Stimulated activated CD4-positive, alpha-beta T cell treated with anti-CD3 and anti-CD28 coated beads, Interleukin-12 subunit alpha, Interleukin-12 subunit beta, amount 100 ng/mL, for 24 hours (primary cell): ENCODE data around the gene WSB1.

Source experiments
- DNase-seq, 2 experiments: peaks; one replicate each; pipeline ENCODE4 v3.0.0-alpha.2; 2020; ENCODE audit warnings: low read depth in 2 of 2

WSB1 gene

GRCh38 chr17:27338536-27338985, 44.6 kb downstream of the WSB1 start:
- DNase-seq = no peak

GRCh38 chr17:27339198-27339835, 45.4 kb downstream of the WSB1 start:
- no peak for DNase-seq

GRCh38 chr17:27339836-27340550, 46.1 kb downstream of the WSB1 start:
- no peak for DNase-seq

- no peak for DNase-seq
Measured at GRCh38 chr17:27340575-27340974, 46.7 kb downstream of the WSB1 start.

- no peak for DNase-seq
Measured at GRCh38 chr17:27341041-27341471, 47.1 kb downstream of the WSB1 start.

GRCh38 chr17:27342059-27342458, 48.1 kb downstream of the WSB1 start:
- no peak for DNase-seq

- DNase-seq = no peak
Measured at GRCh38 chr17:27343294-27343693, 49.4 kb downstream of the WSB1 start.

GRCh38 chr17:27343977-27344607, 50.2 kb downstream of the WSB1 start:
- no peak for DNase-seq

- no peak for DNase-seq
Measured at GRCh38 chr17:27345141-27345904, 51.4 kb downstream of the WSB1 start.

- DNase-seq = no peak
Measured at GRCh38 chr17:27346228-27346899, 52.5 kb downstream of the WSB1 start.

- no peak for DNase-seq
Measured at GRCh38 chr17:27348196-27348595, 54.3 kb downstream of the WSB1 start.

- no peak for DNase-seq
Measured at GRCh38 chr17:27349540-27350021, 55.7 kb downstream of the WSB1 start.

GRCh38 chr17:27351759-27352158, 57.8 kb downstream of the WSB1 start:
- no peak for DNase-seq

- no peak for DNase-seq
Measured at GRCh38 chr17:27352448-27353032, 58.6 kb downstream of the WSB1 start.

- no peak for DNase-seq
Measured at GRCh38 chr17:27353033-27353460, 59.1 kb downstream of the WSB1 start.

GRCh38 chr17:27353461-27354050, 59.6 kb downstream of the WSB1 start:
- peak; percentile 72 to 83 for DNase-seq

GRCh38 chr17:27354051-27354490, 60.2 kb downstream of the WSB1 start:
- DNase-seq = no peak

GRCh38 chr17:27354491-27355081, 60.7 kb downstream of the WSB1 start:
- no peak for DNase-seq

GRCh38 chr17:27355419-27355818, 61.5 kb downstream of the WSB1 start:
- no peak for DNase-seq

GRCh38 chr17:27356091-27356705, 62.3 kb downstream of the WSB1 start:
- no peak for DNase-seq
